H9 (cell line): ENCODE results near the gene ALDH6A1. TPM values are rescaled to one million over a fixed set of nuclear protein-coding genes. Genes with fewer than 3 reads are reported as not detected.

Experiments used
- DNase-seq: peaks from one replicate; pipeline ENCODE4 v3.0.0-alpha.2; 2017
- H2AFZ ChIP-seq: one replicate; pipeline ENCODE4 v1.6.1; 2013; ENCODE audit warnings: mild to moderate bottlenecking, low read length, control low read depth, moderate library complexity
- H2AK5ac ChIP-seq: 2 replicates; pipeline ENCODE4 v1.6.1; 2013; ENCODE audit warnings: low read length, control low read depth, mixed read lengths; ENCODE audit not compliant: insufficient read length
- H2BK120ac ChIP-seq: one replicate; pipeline ENCODE4 v1.6.1; 2013; ENCODE audit warnings: low read depth, mild to moderate bottlenecking, low read length, control low read depth, inconsistent platforms; ENCODE audit not compliant: poor library complexity, severe bottlenecking
- H2BK12ac ChIP-seq: 2 replicates; pipeline ENCODE4 v1.6.1; 2013; ENCODE audit warnings: low read length, control low read depth, mixed read lengths, low read depth; ENCODE audit not compliant: insufficient read length
- H2BK15ac ChIP-seq: 2 replicates; pipeline ENCODE4 v1.6.1; 2013; ENCODE audit warnings: low read depth, low read length, control low read depth
- H2BK20ac ChIP-seq: one replicate; pipeline ENCODE4 v1.6.1; 2013; ENCODE audit warnings: low read depth, mild to moderate bottlenecking, low read length, control low read depth, inconsistent platforms; ENCODE audit not compliant: poor library complexity, severe bottlenecking
- H2BK5ac ChIP-seq: 2 replicates; pipeline ENCODE4 v1.6.1; 2013; ENCODE audit warnings: low read length, control low read depth, mixed read lengths; ENCODE audit not compliant: insufficient read length
- H3K14ac ChIP-seq: 2 replicates; pipeline ENCODE4 v1.6.1; 2013; ENCODE audit warnings: low read length, control low read depth; ENCODE audit not compliant: insufficient read depth
- H3K18ac ChIP-seq: 2 replicates; pipeline ENCODE4 v1.6.1; 2013; ENCODE audit warnings: low read depth, mild to moderate bottlenecking, mixed read lengths, low read length, control low read depth; ENCODE audit not compliant: insufficient read length
- H3K23ac ChIP-seq: 2 replicates; pipeline ENCODE4 v1.6.1; 2013; ENCODE audit warnings: low read length, control low read depth, mixed read lengths, low read depth; ENCODE audit not compliant: insufficient read length
- H3K23me2 ChIP-seq: 2 replicates; pipeline ENCODE4 v1.6.1; 2013; ENCODE audit warnings: low read depth, mild to moderate bottlenecking, mixed read lengths, low read length, control low read depth; ENCODE audit not compliant: insufficient read length, poor library complexity, severe bottlenecking
- H3K27ac ChIP-seq: 2 replicates; pipeline ENCODE4 v1.5.1; 2013; ENCODE audit warnings: low read length, control low read depth, mixed read lengths, low read depth; ENCODE audit not compliant: insufficient read length
- H3K27me3 ChIP-seq: 2 replicates; pipeline ENCODE4 v1.6.1; 2013; ENCODE audit warnings: low read length, control low read depth, inconsistent platforms; ENCODE audit not compliant: insufficient read depth
- H3K4ac ChIP-seq: 2 replicates; pipeline ENCODE4 v1.6.1; 2013; ENCODE audit warnings: low read depth, mild to moderate bottlenecking, control low read depth, inconsistent platforms, low read length, moderate library complexity
- H3K4me1 ChIP-seq: 2 replicates; pipeline ENCODE4 v1.6.1; 2013; ENCODE audit warnings: low read length, control low read depth, inconsistent platforms; ENCODE audit not compliant: insufficient read depth
- H3K4me2 ChIP-seq: 2 replicates; pipeline ENCODE4 v1.6.1; 2013; ENCODE audit warnings: low read length, control low read depth, mixed read lengths; ENCODE audit not compliant: insufficient read length, insufficient read depth
- H3K56ac ChIP-seq: 2 replicates; pipeline ENCODE4 v1.6.1; 2013; ENCODE audit warnings: low read depth, mild to moderate bottlenecking, mixed read lengths, low read length, control low read depth; ENCODE audit not compliant: insufficient read length
- H3K79me1 ChIP-seq: 2 replicates; pipeline ENCODE4 v1.6.1; 2013; ENCODE audit warnings: low read depth, mild to moderate bottlenecking, moderate library complexity, low read length, control low read depth, inconsistent platforms; ENCODE audit not compliant: insufficient read depth, poor library complexity, severe bottlenecking
- H3K79me2 ChIP-seq: 2 replicates; pipeline ENCODE4 v1.6.1; 2013; ENCODE audit warnings: low read length, control low read depth, inconsistent platforms; ENCODE audit not compliant: insufficient read depth
- H3K9ac ChIP-seq: 2 replicates; pipeline ENCODE4 v1.6.1; 2013; ENCODE audit warnings: low read length, control low read depth, mixed read lengths; ENCODE audit not compliant: insufficient read length; ENCODE audit errors: extremely low read depth
- H3K9me3 ChIP-seq: one replicate; pipeline ENCODE4 v1.6.1; 2013; ENCODE audit warnings: low read depth, low read length, inconsistent platforms; ENCODE audit not compliant: control insufficient read depth
- H3T11ph ChIP-seq: one replicate; pipeline ENCODE4 v1.6.1; 2013; ENCODE audit warnings: mild to moderate bottlenecking, low read length, control low read depth, inconsistent platforms
- H4K20me1 ChIP-seq: one replicate; pipeline ENCODE4 v1.6.1; 2013; ENCODE audit not compliant: control insufficient read depth, insufficient read length, insufficient read depth
- H4K5ac ChIP-seq: 2 replicates; pipeline ENCODE4 v1.6.1; 2013; ENCODE audit warnings: low read depth, mild to moderate bottlenecking, mixed read lengths, low read length, control low read depth; ENCODE audit not compliant: insufficient read length
- H4K8ac ChIP-seq: replicated peaks from 2 replicates; pipeline ENCODE4 v1.6.1; 2013; ENCODE audit warnings: low read length, control low read depth, mixed read lengths, low read depth; ENCODE audit not compliant: insufficient read length
- H4K91ac ChIP-seq: 2 replicates; pipeline ENCODE4 v1.6.1; 2013; ENCODE audit warnings: low read depth, mild to moderate bottlenecking, moderate library complexity, mixed read lengths, low read length, control low read depth; ENCODE audit not compliant: insufficient read length
- H3K27ac Mint-ChIP-seq, 3 experiments: 2 replicates in 2 of 3; 3 replicates in 1 of 3; pipeline ENCODE4 v1.8.0; 2020 to 2021; ENCODE audit warnings: mixed read lengths in 3 of 3, mild to moderate bottlenecking in 1 of 3, moderate library complexity in 1 of 3
- H3K27me3 Mint-ChIP-seq: 2 replicates; pipeline ENCODE4 v1.8.0; 2021; ENCODE audit warnings: low read depth, mild to moderate bottlenecking, moderate library complexity, mixed read lengths
- H3K36me3 Mint-ChIP-seq, 3 experiments: 2 replicates in 2 of 3; 3 replicates in 1 of 3; pipeline ENCODE4 v1.8.0; 2020 to 2021; ENCODE audit warnings: low read depth in 3 of 3, mixed read lengths in 3 of 3; ENCODE audit not compliant: insufficient read depth in 1 of 3
- H3K4me1 Mint-ChIP-seq, 2 experiments: 2 replicates each; pipeline ENCODE4 v1.8.0; 2020; ENCODE audit warnings: mixed read lengths in 2 of 2
- H3K4me3 Mint-ChIP-seq, 2 experiments: 2 replicates in 1 of 2; 3 replicates in 1 of 2; pipeline ENCODE4 v1.8.0; 2020 to 2021; ENCODE audit warnings: mild to moderate bottlenecking in 2 of 2, mixed read lengths in 2 of 2, moderate library complexity in 1 of 2
- H3K9me3 Mint-ChIP-seq, 2 experiments: 2 replicates in 1 of 2; 3 replicates in 1 of 2; pipeline ENCODE4 v1.8.0; 2020; ENCODE audit warnings: mild to moderate bottlenecking in 2 of 2, mixed read lengths in 2 of 2, moderate library complexity in 1 of 2
- CTCF ChIP-seq: fragments of 200-600 bp; sonication (generic); conservative IDR thresholded peaks from 3 replicates; pipeline ENCODE4 v1.8.0; 2021; ENCODE audit warnings: antibody characterized with exemption, mild to moderate bottlenecking
- WGBS: extraction: QIAGEN DNeasy Blood & Tissue Kit; methylation state at CpG from one replicate; pipeline ENCODE4 v1.1.7; 2013; ENCODE audit warnings: missing lambda C conversion rate, low lambda C conversion rate, mixed read lengths; ENCODE audit not compliant: insufficient read length; ENCODE audit errors: extremely low coverage; 5-methylcytosine and 5-hydroxymethylcytosine counted together
- total RNA-seq: library from RNA; stranded (reverse); gene quantifications from 2 replicates; pipeline ENCODE4 v1.2.1, GENCODE V29; 2021

ALDH6A1 gene
- total RNA-seq, 1 experiment from 2014 or later = 37.8 TPM

- no peak overlapping the region for H3K27ac ChIP-seq
- no peak overlapping the region for H3K18ac ChIP-seq
- H3K23ac ChIP-seq = no peak overlapping the region
- no peaks in the 10 kb centered on the region for H3K79me1 ChIP-seq
- no peak for DNase-seq
- H3K9ac ChIP-seq = no peak overlapping the region
- H3K27ac Mint-ChIP-seq = no peak overlapping the region
- H3K4me1 Mint-ChIP-seq = peaks cover 4 to 7% of the 10 kb centered on the region in 2 experiments; a peak in 2 of 4 replicates
- no peak overlapping the region for H2AFZ ChIP-seq
- no peak overlapping the region for H2AK5ac ChIP-seq
- H3K56ac ChIP-seq = no peak overlapping the region
- H3K79me2 ChIP-seq = no peaks in the 10 kb centered on the region
- no peaks in the 10 kb centered on the region for H3K36me3 Mint-ChIP-seq
- H2BK120ac ChIP-seq = no peak overlapping the region
- no peak overlapping the region for H3K4me3 Mint-ChIP-seq
- H4K20me1 ChIP-seq = no peaks in the 10 kb centered on the region
- no CpG with 5 or more reads among the region's 4 CpGs for WGBS
- no peak overlapping the region for H4K5ac ChIP-seq
- H3K9me3 Mint-ChIP-seq = no peaks in the 10 kb centered on the region
- H3K27me3 Mint-ChIP-seq = no peaks in the 10 kb centered on the region; the same call in 1 of the 2 replicates
- no peak overlapping the region for H3K4ac ChIP-seq
- H2BK5ac ChIP-seq = no peak overlapping the region
- TF ChIP-seq CTCF = no peak
- H3K23me2 ChIP-seq = no peaks in the 10 kb centered on the region
- no peak overlapping the region for H2BK15ac ChIP-seq
- H2BK20ac ChIP-seq = no peak overlapping the region
- no peaks in the 10 kb centered on the region for H3K27me3 ChIP-seq
- H2BK12ac ChIP-seq = no peak overlapping the region
- H3K14ac ChIP-seq = no peak overlapping the region
- no peaks in the 10 kb centered on the region for H3K4me1 ChIP-seq
- H3T11ph ChIP-seq = no peak overlapping the region
- H4K8ac ChIP-seq = no peak overlapping the region
- no peak overlapping the region for H4K91ac ChIP-seq
- H3K9me3 ChIP-seq = no peaks in the 10 kb centered on the region
- H3K4me2 ChIP-seq = no peak overlapping the region
These were observed 38.7 kb downstream of the ALDH6A1 start for GRCh38 chr14:74045522-74045921.
